Upper lobe of left lung (tissue), 6 donors: ENCODE results near the gene CYSTM1. TPM values are rescaled to one million over a fixed set of nuclear protein-coding genes. Genes with fewer than 3 reads are reported as not detected.

Experiments used
- ATAC-seq, 2 donors: fragments of 200-7000 bp; cut with Tn5 transposase; one replicate each; pipeline ENCODE4 v1.9.1; 2022; ENCODE audit warnings: mild to moderate bottlenecking in 2 of 2, moderate library complexity in 2 of 2; ENCODE audit not compliant: low FRiP score in 2 of 2
- DNase-seq, 2 donors: peaks; one replicate each; pipeline ENCODE4 v3.0.0-alpha.2; 2019 to 2020
- H3K27ac ChIP-seq, 4 donors: fragments of 200-600 bp; sonication (generic); one replicate each; pipeline ENCODE4 v1.5.1; 2016 to 2019
- H3K27me3 ChIP-seq, 4 donors: fragments of 200-600 bp; sonication (generic); one replicate each; pipeline ENCODE4 v1.5.1; 2017 to 2019
- H3K36me3 ChIP-seq, 4 donors: fragments of 200-600 bp; sonication (generic); one replicate each; pipeline ENCODE4 v1.5.1; 2016 to 2019
- H3K4me1 ChIP-seq, 4 donors: fragments of 200-600 bp; sonication (generic); one replicate each; pipeline ENCODE4 v1.5.1; 2018 to 2019
- H3K4me3 ChIP-seq, 4 donors: fragments of 200-600 bp; sonication (generic); one replicate each; pipeline ENCODE4 v1.5.1; 2017 to 2019; ENCODE audit warnings: mild to moderate bottlenecking in 2 of 4, moderate library complexity in 1 of 4
- H3K9me3 ChIP-seq, 4 donors: fragments of 200-600 bp; sonication (generic); one replicate each; pipeline ENCODE4 v1.5.1; 2018 to 2019
- CTCF ChIP-seq, 6 experiments: fragments of 450-650 bp in 4 of 6; fragments of 200-600 bp in 2 of 6; sonication (generic) in 2 of 6; IDR thresholded peaks; one replicate each; pipeline ENCODE4 v1.5.1; 2016 to 2019; ENCODE audit warnings: antibody characterized with exemption in 6 of 6
- EP300 ChIP-seq, 4 donors: sonication (generic); formaldehyde crosslinking; IDR thresholded peaks; one replicate each; pipeline ENCODE4 v1.5.1; 2017; ENCODE audit warnings: antibody characterized with exemption in 4 of 4, control low read depth in 2 of 4
- POLR2A ChIP-seq, 4 donors: fragments of 450-650 bp; IDR thresholded peaks; one replicate each; pipeline ENCODE4 v1.5.1; 2016 to 2017; ENCODE audit warnings: antibody characterized with exemption in 4 of 4, mild to moderate bottlenecking in 2 of 4
- POLR2AphosphoS5 ChIP-seq, 2 donors: sonication (generic); formaldehyde crosslinking; IDR thresholded peaks; one replicate each; pipeline ENCODE4 v1.5.1; 2017; ENCODE audit warnings: antibody characterized with exemption in 2 of 2
- WGBS, 2 donors: methylation state at CpG; one replicate each; pipeline ENCODE4 v1.1.5; 2017 to 2018; 5-methylcytosine and 5-hydroxymethylcytosine counted together
- total RNA-seq, 6 donors: library from RNA; depleted of rRNA in 4 of 6; stranded (reverse); fragments of >200 nt in 4 of 6; gene quantifications; one replicate each; pipeline versions ENCODE4 v1.1.0 to v1.2.1, GENCODE V29; 2016 to 2021
- donor health status: DM: no; HTN: no; CAD: no; lungs with moderate emphysema.
- donor health status: DM: no; HTN: yes; CAD: no; lungs with severe emphysema.

Gene CYSTM1
- total RNA-seq, 6 donors from 2014 or later = 24.1 to 139 (median 91.9) TPM

- Histone ChIP-seq H3K27ac (no peak overlapping the region), H3K36me3 (no peaks in the 10 kb centered on the region), H3K4me3 (no peak overlapping the region), H3K9me3 (no peaks in the 10 kb centered on the region), H3K4me1 (peaks cover 28 to 36% (median 31%) of the 10 kb centered on the region in 4 donors), H3K27me3 (no peaks in the 10 kb centered on the region)
- no peak for DNase-seq
- 100% methylated on average over 1 of the region's 1 CpG for WGBS, 2 donors
- TF ChIP-seq CTCF (IDR thresholded peaks at IDR 0.05) (no peak), POLR2A (IDR thresholded peaks at IDR 0.05) (no peak), EP300 (IDR thresholded peaks at IDR 0.05) (no peak), POLR2AphosphoS5 (IDR thresholded peaks at IDR 0.05) (no peak)
- ATAC-seq = no peak
Measured at GRCh38 chr5:140213370-140213983, 38.5 kb downstream of the CYSTM1 start.

DNA sequence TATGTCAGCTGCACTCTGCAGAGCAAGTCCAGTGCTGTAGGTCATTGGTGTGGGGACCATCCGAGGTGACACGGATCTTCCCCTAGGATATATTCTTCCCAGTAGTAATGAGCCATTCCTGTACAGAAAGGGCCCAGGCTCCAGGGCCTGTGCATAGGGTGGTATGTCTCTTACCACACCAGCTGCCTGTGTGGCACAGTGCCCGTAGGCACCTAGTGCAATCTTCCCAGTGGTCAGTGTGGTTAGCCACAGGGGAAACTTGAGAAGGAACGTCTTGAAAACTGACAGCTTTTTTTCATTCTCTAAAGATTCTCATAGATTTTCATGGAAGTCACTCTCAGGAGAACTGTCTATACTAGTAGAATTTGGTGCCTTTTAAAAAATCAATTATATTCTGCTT lies 39.8 kb downstream of the CYSTM1 start:
- Histone ChIP-seq H3K27me3 (no peaks in the 10 kb centered on the region), H3K9me3 (no peaks in the 10 kb centered on the region), H3K4me3 (no peak overlapping the region), H3K4me1 (peaks cover 41 to 49% (median 44%) of the 10 kb centered on the region in 4 donors), H3K27ac (peak overlapping the region in 1 of 4 donors; percentile 1), H3K36me3 (no peaks in the 10 kb centered on the region)
- ATAC-seq (peak; percentile 28 to 53), DNase-seq (peak in 1 of 2 donors; percentile 48)
- TF ChIP-seq EP300 (IDR thresholded peaks at IDR 0.05) (no peak), POLR2A (IDR thresholded peaks at IDR 0.05) (no peak), POLR2AphosphoS5 (IDR thresholded peaks at IDR 0.05) (no peak), CTCF (IDR thresholded peaks at IDR 0.05) (no peak)
- 65 to 69% methylated on average over 4 of the region's 4 CpGs for WGBS, 2 donors

DNA sequence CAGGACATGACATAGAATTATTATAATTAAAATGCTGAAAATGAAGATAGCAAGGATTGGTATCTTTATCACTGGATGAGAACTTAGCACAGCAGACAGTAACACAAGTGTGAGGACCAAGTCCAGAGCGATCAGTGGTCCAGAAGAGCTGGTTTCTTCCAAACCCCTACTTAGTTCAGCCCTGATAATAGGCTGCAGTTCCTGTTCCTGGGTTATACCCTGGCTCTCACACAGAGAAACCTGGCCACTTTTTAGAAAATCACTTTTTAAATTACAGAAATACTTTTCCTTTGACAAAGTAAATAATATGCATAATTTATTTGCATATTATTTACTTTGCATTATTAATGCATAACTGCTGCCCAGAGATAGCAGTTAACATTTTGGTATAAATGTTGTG lies 40.3 kb downstream of the CYSTM1 start:
- Histone ChIP-seq H3K27ac (no peak overlapping the region), H3K4me3 (no peak overlapping the region), H3K27me3 (no peaks in the 10 kb centered on the region), H3K4me1 (peaks cover 46 to 53% (median 48%) of the 10 kb centered on the region in 4 donors), H3K9me3 (no peaks in the 10 kb centered on the region), H3K36me3 (no peaks in the 10 kb centered on the region)
- DNase-seq = no peak
- ATAC-seq = no peak
- 90 to 96% methylated on average over 1 of the region's 1 CpG for WGBS, 2 donors
- TF ChIP-seq POLR2A (IDR thresholded peaks at IDR 0.05) (no peak), POLR2AphosphoS5 (IDR thresholded peaks at IDR 0.05) (no peak), CTCF (IDR thresholded peaks at IDR 0.05) (no peak), EP300 (IDR thresholded peaks at IDR 0.05) (no peak)

DNA sequence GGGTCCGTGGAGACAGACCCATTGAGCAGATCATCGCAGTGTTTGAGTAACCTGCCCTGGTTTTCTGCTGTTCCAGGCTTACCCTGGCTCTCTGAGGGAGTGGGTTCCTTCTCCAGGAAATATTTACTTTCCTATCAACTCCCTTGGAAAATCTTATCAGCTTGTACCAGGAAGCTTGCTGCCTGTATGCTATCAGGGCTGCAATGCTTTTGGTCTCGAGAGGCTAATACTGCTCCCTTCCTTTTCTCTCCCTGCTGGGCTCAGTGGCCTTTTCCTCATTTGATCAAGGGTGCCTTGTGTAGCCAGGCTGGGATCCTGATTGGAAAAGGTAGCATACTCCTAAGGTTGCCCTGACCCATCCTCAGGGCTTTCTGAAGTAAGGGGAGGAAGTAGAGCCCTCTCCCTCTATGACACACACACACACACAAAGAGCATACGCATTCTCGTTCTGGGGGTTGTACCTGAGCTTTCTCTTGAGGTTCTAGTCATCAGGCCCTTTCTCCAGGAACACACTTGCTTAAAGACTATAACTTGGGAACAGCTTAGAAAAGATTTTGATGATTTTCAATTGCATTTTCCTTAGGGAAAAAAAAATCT lies 41.6 kb downstream of the CYSTM1 start:
- H3K27ac ChIP-seq = peak overlapping the region; percentile 10 to 59 (median 56)
- no peak for DNase-seq
- H3K4me1 ChIP-seq = peaks cover 56 to 64% (median 58%) of the 10 kb centered on the region in 4 donors
- 57 to 58% methylated on average over 5 of the region's 5 CpGs for WGBS, 2 donors
- TF ChIP-seq CTCF (IDR thresholded peaks at IDR 0.05) (no peak), POLR2A (IDR thresholded peaks at IDR 0.05) (no peak), POLR2AphosphoS5 (IDR thresholded peaks at IDR 0.05) (no peak), EP300 (IDR thresholded peaks at IDR 0.05) (no peak)
- no peaks in the 10 kb centered on the region for H3K36me3 ChIP-seq
- no peaks in the 10 kb centered on the region for H3K9me3 ChIP-seq
- H3K4me3 ChIP-seq = no peak overlapping the region
- H3K27me3 ChIP-seq = no peaks in the 10 kb centered on the region
- no peak for ATAC-seq
